ENCODE data around the gene RFTN1. TPM values are rescaled to one million over a fixed set of nuclear protein-coding genes. Genes with fewer than 3 reads are reported as not detected.
A peak's percentile ranks its signal among the peaks of the same experiment; 100 is the strongest.

Gene RFTN1
- total and polyA plus RNA-seq, 9 of the 15 experiments (the other 6 are each of a cell fraction or from before 2014, with no cell fraction given) = 0.08 to 0.51 (median 0.11) TPM; not detected in 6

DNA sequence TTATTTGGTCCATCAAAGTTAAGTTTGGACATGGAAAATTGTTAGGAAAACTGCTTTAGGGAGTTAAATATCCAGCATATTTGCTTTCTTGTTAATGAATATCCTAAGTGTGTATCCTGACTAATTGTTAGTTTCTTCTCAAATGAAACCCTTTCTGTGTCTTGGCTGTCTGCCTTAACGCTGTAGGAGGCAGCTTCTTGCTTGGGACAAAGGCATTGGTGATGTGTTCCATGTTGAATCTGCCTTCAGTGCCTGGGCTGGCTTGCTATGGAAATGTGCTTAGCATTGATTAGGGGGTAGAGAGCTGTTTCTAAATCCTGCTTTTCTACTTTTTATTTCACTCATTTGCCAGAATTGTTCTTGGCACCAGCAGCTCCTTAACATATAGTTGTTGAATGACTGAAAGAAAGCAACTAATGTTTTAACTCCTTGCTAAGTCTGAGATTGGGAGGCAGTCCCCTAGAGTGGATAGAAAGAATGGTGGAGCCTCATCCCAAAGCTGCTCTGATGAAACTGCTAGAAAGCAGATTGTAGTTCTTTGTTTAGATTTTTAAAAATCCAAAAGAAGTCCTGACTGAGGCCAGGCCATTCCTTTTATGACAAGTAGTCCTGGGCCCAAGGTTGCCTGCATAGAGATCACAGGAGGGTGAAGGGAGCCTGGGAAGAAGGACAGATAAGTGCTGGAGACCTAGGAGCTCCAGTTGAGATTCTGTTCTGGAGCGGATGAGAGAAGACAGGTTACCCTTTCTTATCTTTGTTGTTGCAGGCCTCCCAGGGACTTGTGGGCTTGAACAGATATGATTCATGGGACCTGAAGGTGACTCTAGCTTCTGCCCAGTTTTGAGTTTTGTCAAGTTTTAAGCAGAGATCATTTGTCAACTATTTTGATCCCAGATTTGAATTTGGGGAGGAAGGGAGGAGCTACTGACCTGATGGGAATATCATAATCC lies 209.2 kb downstream of the RFTN1 start (continued):
- TF ChIP-seq, protein P1, sequence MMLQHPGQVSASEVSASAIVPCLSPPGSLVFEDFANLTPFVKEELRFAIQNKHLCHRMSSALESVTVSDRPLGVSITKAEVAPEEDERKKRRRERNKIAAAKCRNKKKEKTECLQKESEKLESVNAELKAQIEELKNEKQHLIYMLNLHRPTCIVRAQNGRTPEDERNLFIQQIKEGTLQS (IDR thresholded peaks at IDR 0.05) = peak; percentile 76; the same call in 1 of the 2 replicates
- TF ChIP-seq, protein P1 (CRISPR knock-in tag; conservative IDR thresholded peaks at IDR 0.05) = 0 out of 2 replicates have a peak, but pooled peaks have one; percentile 21
- TF ChIP-seq, protein P2, sequence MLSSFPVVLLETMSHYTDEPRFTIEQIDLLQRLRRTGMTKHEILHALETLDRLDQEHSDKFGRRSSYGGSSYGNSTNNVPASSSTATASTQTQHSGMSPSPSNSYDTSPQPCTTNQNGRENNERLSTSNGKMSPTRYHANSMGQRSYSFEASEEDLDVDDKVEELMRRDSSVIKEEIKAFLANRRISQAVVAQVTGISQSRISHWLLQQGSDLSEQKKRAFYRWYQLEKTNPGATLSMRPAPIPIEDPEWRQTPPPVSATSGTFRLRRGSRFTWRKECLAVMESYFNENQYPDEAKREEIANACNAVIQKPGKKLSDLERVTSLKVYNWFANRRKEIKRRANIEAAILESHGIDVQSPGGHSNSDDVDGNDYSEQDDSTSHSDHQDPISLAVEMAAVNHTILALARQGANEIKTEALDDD (IDR thresholded peaks at IDR 0.05) = peak; percentile 66
- TF ChIP-seq ZNF197 (CRISPR knock-in tag; IDR thresholded peaks at IDR 0.05; ENCODE audit: low read depth) (0 out of 2 replicates have a peak, but pooled peaks have one; percentile 72), TEAD1 (CRISPR knock-in tag; IDR thresholded peaks at IDR 0.05) (peak in 1 of 2 experiments; percentile 16; a peak in 1 of 4 replicates), TARDBP (IDR thresholded peaks at IDR 0.05) (no peak; the same call in 1 of the 2 replicates), MEIS2 (IDR thresholded peaks at IDR 0.05; ENCODE audit: partially characterized antibody) (peak; percentile 95), CHD2 (IDR thresholded peaks at IDR 0.05; ENCODE audit: low read depth, low read length) (no peak), SRSF1 (IDR thresholded peaks at IDR 0.05; ENCODE audit: low read depth, low read length) (no peak), NCOR1 (IDR thresholded peaks at IDR 0.05) (peak; percentile 96), PCBP1 (IDR thresholded peaks at IDR 0.05; ENCODE audit: low read depth, low read length, poor library complexity, severe bottlenecking) (no peak), SRSF7 (optimal IDR thresholded peaks at IDR 0.05; ENCODE audit: low read depth, low read length) (no peak), THRAP3 (IDR thresholded peaks at IDR 0.05; ENCODE audit: borderline replicate concordance) (no peak), TGIF2 (CRISPR knock-in tag; IDR thresholded peaks at IDR 0.05) (no peak)
- TF ChIP-seq, protein P3, sequence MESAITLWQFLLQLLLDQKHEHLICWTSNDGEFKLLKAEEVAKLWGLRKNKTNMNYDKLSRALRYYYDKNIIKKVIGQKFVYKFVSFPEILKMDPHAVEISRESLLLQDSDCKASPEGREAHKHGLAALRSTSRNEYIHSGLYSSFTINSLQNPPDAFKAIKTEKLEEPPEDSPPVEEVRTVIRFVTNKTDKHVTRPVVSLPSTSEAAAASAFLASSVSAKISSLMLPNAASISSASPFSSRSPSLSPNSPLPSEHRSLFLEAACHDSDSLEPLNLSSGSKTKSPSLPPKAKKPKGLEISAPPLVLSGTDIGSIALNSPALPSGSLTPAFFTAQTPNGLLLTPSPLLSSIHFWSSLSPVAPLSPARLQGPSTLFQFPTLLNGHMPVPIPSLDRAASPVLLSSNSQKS (CRISPR knock-in tag; IDR thresholded peaks at IDR 0.05) = no peak
- TF ChIP-seq, protein P4, sequence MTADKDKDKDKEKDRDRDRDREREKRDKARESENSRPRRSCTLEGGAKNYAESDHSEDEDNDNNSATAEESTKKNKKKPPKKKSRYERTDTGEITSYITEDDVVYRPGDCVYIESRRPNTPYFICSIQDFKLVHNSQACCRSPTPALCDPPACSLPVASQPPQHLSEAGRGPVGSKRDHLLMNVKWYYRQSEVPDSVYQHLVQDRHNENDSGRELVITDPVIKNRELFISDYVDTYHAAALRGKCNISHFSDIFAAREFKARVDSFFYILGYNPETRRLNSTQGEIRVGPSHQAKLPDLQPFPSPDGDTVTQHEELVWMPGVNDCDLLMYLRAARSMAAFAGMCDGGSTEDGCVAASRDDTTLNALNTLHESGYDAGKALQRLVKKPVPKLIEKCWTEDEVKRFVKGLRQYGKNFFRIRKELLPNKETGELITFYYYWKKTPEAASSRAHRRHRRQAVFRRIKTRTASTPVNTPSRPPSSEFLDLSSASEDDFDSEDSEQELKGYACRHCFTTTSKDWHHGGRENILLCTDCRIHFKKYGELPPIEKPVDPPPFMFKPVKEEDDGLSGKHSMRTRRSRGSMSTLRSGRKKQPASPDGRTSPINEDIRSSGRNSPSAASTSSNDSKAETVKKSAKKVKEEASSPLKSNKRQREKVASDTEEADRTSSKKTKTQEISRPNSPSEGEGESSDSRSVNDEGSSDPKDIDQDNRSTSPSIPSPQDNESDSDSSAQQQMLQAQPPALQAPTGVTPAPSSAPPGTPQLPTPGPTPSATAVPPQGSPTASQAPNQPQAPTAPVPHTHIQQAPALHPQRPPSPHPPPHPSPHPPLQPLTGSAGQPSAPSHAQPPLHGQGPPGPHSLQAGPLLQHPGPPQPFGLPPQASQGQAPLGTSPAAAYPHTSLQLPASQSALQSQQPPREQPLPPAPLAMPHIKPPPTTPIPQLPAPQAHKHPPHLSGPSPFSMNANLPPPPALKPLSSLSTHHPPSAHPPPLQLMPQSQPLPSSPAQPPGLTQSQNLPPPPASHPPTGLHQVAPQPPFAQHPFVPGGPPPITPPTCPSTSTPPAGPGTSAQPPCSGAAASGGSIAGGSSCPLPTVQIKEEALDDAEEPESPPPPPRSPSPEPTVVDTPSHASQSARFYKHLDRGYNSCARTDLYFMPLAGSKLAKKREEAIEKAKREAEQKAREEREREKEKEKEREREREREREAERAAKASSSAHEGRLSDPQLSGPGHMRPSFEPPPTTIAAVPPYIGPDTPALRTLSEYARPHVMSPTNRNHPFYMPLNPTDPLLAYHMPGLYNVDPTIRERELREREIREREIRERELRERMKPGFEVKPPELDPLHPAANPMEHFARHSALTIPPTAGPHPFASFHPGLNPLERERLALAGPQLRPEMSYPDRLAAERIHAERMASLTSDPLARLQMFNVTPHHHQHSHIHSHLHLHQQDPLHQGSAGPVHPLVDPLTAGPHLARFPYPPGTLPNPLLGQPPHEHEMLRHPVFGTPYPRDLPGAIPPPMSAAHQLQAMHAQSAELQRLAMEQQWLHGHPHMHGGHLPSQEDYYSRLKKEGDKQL (CRISPR knock-in tag; IDR thresholded peaks at IDR 0.05; ENCODE audit: borderline replicate concordance) = no peak
